ENCODE results near the gene SUPT5H.

Gene SUPT5H

GRCh38 chr19:39411832-39412099 is 33.6 kb upstream of the SUPT5H start:
- H3K4me1 ChIP-seq (ENCODE audit: control insufficient read depth in 1 of 2, insufficient read depth in 1 of 2, low read depth in 1 of 2, low read length in 1 of 2) = peaks cover 34 to 40% of the 10 kb centered on the region in 2 experiments
- peak overlapping the region; percentile 98 to 100 for H3K4me3 ChIP-seq (ENCODE audit: low read depth in 1 of 2, low read length in 1 of 2)
- H3K9me3 ChIP-seq = no peaks in the 10 kb centered on the region
- peaks cover 22% of the 10 kb centered on the region for H3K36me3 ChIP-seq
- peaks cover 31% of the 10 kb centered on the region for H3K27me3 ChIP-seq
- peak; percentile 98 for TF ChIP-seq CTCF (IDR thresholded peaks at IDR 0.05)
- peak overlapping the region; percentile 100 for H3K27ac ChIP-seq

GRCh38 chr19:39412100-39412866 is 33.1 kb upstream of the SUPT5H start, which contains the start of gene PLEKHG2:
Gene PLEKHG2, plus strand, starts transcription at chr19:39412669. Its CDS starts 1,418 bp downstream, at chr19:39414087.
- Histone ChIP-seq H3K36me3 (peaks cover 17% of the 10 kb centered on the region), H3K4me1 (ENCODE audit: control insufficient read depth in 1 of 2, insufficient read depth in 1 of 2, low read depth in 1 of 2, low read length in 1 of 2) (peaks cover 34 to 40% of the 10 kb centered on the region in 2 experiments), H3K9me3 (no peaks in the 10 kb centered on the region), H3K4me3 (ENCODE audit: low read depth in 1 of 2, low read length in 1 of 2) (peak within 1 kb of the TSS; percentile 98 to 100), H3K27ac (peak within 1 kb of the TSS; percentile 100), H3K27me3 (peaks cover 31% of the 10 kb centered on the region)
- no peak for TF ChIP-seq CTCF (IDR thresholded peaks at IDR 0.05)

GRCh38 chr19:39412867-39413271 is 32.5 kb upstream of the SUPT5H start:
- H3K36me3 ChIP-seq = peaks cover 11% of the 10 kb centered on the region
- peaks cover 34 to 40% of the 10 kb centered on the region in 2 experiments for H3K4me1 ChIP-seq (ENCODE audit: control insufficient read depth in 1 of 2, insufficient read depth in 1 of 2, low read depth in 1 of 2, low read length in 1 of 2)
- H3K9me3 ChIP-seq = no peaks in the 10 kb centered on the region
- H3K27me3 ChIP-seq = peaks cover 31% of the 10 kb centered on the region
- peak overlapping the region; percentile 100 for H3K27ac ChIP-seq
- peak overlapping the region; percentile 98 to 100 for H3K4me3 ChIP-seq (ENCODE audit: low read depth in 1 of 2, low read length in 1 of 2)
- TF ChIP-seq CTCF (IDR thresholded peaks at IDR 0.05) = peak; percentile 54

GRCh38 chr19:39413272-39413910 is 32.0 kb upstream of the SUPT5H start:
- no peaks in the 10 kb centered on the region for H3K9me3 ChIP-seq
- H3K4me1 ChIP-seq (ENCODE audit: control insufficient read depth in 1 of 2, insufficient read depth in 1 of 2, low read depth in 1 of 2, low read length in 1 of 2) = peaks cover 34 to 36% of the 10 kb centered on the region in 2 experiments
- peaks cover 31% of the 10 kb centered on the region for H3K27me3 ChIP-seq
- peak overlapping the region; percentile 98 to 100 for H3K4me3 ChIP-seq (ENCODE audit: low read depth in 1 of 2, low read length in 1 of 2)
- no peak for TF ChIP-seq CTCF (IDR thresholded peaks at IDR 0.05)
- peak overlapping the region; percentile 100 for H3K27ac ChIP-seq
- H3K36me3 ChIP-seq = peaks cover 6% of the 10 kb centered on the region

GRCh38 chr19:39413911-39414608 is 31.3 kb upstream of the SUPT5H start:
- Histone ChIP-seq H3K27ac (no peak overlapping the region), H3K9me3 (no peaks in the 10 kb centered on the region), H3K4me1 (ENCODE audit: control insufficient read depth in 1 of 2, insufficient read depth in 1 of 2, low read depth in 1 of 2, low read length in 1 of 2) (peaks cover 29 to 34% of the 10 kb centered on the region in 2 experiments), H3K36me3 (no peaks in the 10 kb centered on the region), H3K27me3 (peaks cover 31% of the 10 kb centered on the region), H3K4me3 (ENCODE audit: low read depth in 1 of 2, low read length in 1 of 2) (no peak overlapping the region)
- TF ChIP-seq CTCF (IDR thresholded peaks at IDR 0.05) = no peak

Measured in neutrophil (primary cell).